ENCODE data around the gene PEAK3.

DNA sequence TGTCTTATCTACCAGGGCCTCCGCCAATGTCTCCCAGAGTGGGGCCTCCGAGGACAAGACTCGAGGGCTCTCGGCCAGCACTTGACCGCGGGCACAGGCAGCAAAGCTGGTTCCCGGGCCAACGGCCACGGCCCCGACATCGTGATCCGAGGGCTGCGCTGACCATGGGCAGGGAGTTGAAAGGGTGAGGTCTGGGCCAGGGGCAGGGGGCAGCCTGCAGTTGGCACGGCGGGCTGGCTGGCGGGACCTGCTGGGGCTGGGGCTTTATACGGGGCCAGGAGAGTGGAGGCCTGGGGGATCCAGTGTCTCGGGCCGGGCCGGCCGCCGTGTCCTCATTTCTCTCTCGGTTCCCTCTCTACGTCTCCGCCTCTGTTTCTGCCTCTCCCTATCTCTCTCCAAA lies 35.8 kb upstream of the PEAK3 start:
- no peak for TF ChIP-seq CTCF (IDR thresholded peaks at IDR 0.05)
- no peak for TF ChIP-seq POLR2A (IDR thresholded peaks at IDR 0.05)
